Epithelial cell of alveolus of lung (primary cell): Measurements from ENCODE around the gene ACSM5. TPM values are rescaled to one million over a fixed set of nuclear protein-coding genes. Genes with fewer than 3 reads are reported as not detected.

Experiments used
- total RNA-seq: library from RNA; depleted of rRNA; stranded (reverse); fragments of >200 nt; gene quantifications from 2 replicates; pipeline ENCODE4 v1.2.1, GENCODE V29; 2015

ACSM5 gene, protein sequence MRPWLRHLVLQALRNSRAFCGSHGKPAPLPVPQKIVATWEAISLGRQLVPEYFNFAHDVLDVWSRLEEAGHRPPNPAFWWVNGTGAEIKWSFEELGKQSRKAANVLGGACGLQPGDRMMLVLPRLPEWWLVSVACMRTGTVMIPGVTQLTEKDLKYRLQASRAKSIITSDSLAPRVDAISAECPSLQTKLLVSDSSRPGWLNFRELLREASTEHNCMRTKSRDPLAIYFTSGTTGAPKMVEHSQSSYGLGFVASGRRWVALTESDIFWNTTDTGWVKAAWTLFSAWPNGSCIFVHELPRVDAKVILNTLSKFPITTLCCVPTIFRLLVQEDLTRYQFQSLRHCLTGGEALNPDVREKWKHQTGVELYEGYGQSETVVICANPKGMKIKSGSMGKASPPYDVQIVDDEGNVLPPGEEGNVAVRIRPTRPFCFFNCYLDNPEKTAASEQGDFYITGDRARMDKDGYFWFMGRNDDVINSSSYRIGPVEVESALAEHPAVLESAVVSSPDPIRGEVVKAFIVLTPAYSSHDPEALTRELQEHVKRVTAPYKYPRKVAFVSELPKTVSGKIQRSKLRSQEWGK
- total RNA-seq = 0.16 TPM in 1 of 2 replicates, not detected in the other

DNA sequence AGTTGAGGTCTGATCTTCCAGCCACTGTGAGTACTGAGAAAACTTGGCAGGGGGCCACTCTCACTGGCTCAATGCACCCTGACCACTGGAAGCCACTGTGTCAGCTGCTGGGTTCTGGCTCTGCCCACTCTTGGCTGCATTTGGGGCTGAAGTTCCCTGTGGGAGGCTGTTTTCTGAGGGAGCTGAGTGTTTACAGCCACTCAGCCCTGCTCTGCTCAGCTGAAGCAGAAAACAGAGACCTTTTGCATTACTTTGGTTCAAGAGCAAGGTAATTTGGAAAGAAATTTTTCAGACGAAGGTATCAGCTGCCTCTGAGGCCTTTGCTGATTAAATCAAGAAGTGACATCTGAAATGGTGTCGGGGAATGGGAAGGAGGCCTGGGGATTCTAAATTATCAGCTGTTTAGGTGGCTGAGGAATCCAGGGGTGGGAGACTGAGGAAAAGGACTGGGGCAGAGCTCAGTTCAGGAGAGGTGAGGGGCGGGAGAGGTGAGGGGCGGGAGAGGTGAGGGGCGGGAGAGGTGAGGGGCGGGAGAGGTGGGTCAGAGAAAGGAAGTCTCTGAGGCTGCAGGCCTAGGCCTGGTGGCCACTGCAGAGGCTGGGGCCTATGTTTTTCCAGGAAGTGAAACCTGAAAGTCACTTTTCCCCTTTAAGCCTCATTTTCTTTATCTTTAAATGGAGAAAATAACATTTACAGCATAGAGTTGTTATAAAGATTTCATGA is at the start of gene ACSM5:
ACSM5 (plus strand) TSS at position 137 of the 723 bp plus-strand sequence. CDS start 1,951 bp downstream, outside the sequence.

DNA sequence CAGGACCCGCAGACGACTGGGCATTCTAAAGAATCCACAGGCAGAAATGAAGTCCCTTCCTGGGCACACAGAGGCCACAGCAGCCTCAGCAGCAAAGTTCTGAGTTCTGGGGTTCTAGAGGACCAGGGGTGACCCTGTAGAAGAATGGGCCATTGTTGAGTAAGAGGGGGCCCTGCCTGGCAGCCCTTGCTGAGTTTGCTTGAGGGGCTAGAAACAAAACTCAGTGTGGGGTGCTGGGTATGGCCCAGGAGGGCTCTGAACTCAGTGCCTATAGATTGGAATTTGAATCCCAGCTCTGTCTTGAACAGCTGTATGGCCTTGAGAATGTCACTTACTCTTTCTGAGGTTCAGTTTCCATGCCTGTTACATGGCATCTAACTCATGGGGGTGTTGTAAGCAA is 4.7 kb upstream of the ACSM5 start, which contains the start of gene PDILT:
PDILT (minus strand) TSS at position 101 of the 400 bp plus-strand sequence. CDS start 5,437 bp downstream, outside the sequence.

DNA sequence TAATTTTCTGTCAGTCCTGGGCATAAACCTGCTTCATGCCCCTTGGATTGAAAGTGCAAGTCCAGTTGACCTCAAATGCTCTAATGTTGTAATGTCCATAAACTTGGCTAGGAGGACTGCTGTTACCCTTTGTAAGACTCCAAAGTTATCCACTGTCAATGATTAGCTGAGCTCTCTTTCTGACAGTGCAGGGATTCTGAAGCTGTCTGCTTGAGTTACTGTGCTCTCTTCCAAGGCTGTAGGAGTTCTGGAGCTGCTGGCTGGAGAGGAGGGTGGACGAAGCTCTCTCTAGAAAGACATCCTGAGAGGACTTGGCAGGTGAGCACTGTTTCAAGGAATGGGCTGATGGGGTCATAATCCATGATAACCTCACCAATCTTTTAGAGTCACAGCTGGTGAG is 42.0 kb downstream of the ACSM5 start, which contains the start of gene ACSM2A:
ACSM2A (plus strand) TSS at position 158 of the 400 bp plus-strand sequence. CDS start 8,594 bp downstream, outside the sequence.

Other genes with a start within 250 kb of the ACSM5 start
- not detected in 2 replicates for gene GP2, start 82.0 kb upstream of the ACSM5 start, total RNA-seq
- gene UMOD, start 56.8 kb upstream of the ACSM5 start, total RNA-seq = not detected in 2 replicates
- not detected in 2 replicates for gene PDILT, start 4.8 kb upstream of the ACSM5 start, total RNA-seq
- not detected in 2 replicates for gene ACSM2A, start 42.0 kb downstream of the ACSM5 start, total RNA-seq
- not detected in 2 replicates for gene ACSM2B, start 166.8 kb downstream of the ACSM5 start, total RNA-seq